ENCODE measurements around the gene PTN.

GRCh38 chr7:137373507-137373906 lies 30.0 kb upstream of the PTN start:
- TF ChIP-seq EZH2phosphoT487 (IDR thresholded peaks at IDR 0.05; ENCODE audit: insufficient read depth, low read depth) (no peak), EZH2 (IDR thresholded peaks at IDR 0.05; ENCODE audit: insufficient read depth, poor library complexity, severe bottlenecking) (no peak)
